GM10266 (cell line): ENCODE data around the gene ADAMTS12.
A peak's percentile ranks its signal among the peaks of the same experiment; 100 is the strongest.
"Not testable (repeated sequence)": the region's sequence is repeated elsewhere in the genome, so short reads cannot be mapped to it uniquely, and the experiment has no call there.

ENCODE experiments used
- DNase-seq: peaks from one replicate; pipeline ENCODE4 v3.0.0; 2012; ENCODE audit errors: extremely low spot score
- TF ChIP-seq, protein P1 (sequence below): IDR thresholded peaks from 2 replicates; pipeline ENCODE4 v1.5.1; 2012; ENCODE audit warnings: mild to moderate bottlenecking, low read depth; ENCODE audit not compliant: control insufficient read depth, insufficient read depth; ENCODE audit errors: missing control alignments

Gene ADAMTS12

GRCh38 chr5:33929925-33930690 is 38.3 kb upstream of the ADAMTS12 start:
- TF ChIP-seq, protein P1, sequence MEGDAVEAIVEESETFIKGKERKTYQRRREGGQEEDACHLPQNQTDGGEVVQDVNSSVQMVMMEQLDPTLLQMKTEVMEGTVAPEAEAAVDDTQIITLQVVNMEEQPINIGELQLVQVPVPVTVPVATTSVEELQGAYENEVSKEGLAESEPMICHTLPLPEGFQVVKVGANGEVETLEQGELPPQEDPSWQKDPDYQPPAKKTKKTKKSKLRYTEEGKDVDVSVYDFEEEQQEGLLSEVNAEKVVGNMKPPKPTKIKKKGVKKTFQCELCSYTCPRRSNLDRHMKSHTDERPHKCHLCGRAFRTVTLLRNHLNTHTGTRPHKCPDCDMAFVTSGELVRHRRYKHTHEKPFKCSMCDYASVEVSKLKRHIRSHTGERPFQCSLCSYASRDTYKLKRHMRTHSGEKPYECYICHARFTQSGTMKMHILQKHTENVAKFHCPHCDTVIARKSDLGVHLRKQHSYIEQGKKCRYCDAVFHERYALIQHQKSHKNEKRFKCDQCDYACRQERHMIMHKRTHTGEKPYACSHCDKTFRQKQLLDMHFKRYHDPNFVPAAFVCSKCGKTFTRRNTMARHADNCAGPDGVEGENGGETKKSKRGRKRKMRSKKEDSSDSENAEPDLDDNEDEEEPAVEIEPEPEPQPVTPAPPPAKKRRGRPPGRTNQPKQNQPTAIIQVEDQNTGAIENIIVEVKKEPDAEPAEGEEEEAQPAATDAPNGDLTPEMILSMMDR = no peak
- DNase-seq = peak; percentile 45

DNA sequence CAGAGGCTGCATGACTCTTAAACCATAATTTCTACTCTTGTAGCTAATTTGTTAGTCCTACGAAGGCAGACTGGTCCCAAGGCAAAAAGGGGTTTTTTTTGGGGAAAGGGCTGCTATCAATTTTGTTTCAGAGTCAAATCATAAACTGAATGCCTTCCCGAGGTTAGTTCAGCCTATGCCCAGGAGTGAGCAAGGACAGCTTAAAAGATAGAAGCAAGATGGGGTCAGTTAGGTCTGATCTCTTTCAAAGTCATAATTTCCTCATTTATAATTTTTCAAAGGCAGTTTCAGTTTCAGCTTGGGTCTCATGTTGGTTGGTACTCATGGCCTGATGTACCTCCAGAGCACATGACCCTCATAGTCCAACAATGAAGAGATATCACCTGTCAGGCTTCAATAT is 36.5 kb upstream of the ADAMTS12 start:
- no peak for DNase-seq
- TF ChIP-seq, protein P1 = no peak

DNA sequence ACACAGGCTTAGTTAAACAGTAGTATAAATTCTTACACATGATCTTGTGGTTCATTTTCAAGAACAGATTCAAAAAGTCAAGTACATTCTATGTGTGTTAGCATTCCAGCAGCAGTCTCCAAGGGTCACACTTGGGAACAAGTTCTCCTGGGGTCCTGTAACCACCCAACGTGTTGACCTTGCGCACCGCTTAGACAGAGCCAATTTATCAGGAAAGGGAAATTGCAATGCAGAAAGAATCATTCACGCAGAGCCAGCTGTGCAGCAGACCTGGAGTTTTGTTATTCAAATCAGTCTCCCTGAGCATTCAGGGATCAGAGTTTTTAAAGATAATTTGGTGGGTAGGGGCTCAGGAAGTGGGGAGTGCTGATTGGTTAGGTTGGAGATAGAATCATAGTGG is 35.9 kb upstream of the ADAMTS12 start:
- DNase-seq = no peak
- TF ChIP-seq, protein P1 = no peak

GRCh38 chr5:33925278-33925677 is 33.5 kb upstream of the ADAMTS12 start:
- no peak for DNase-seq
- TF ChIP-seq, protein P1 = no peak

DNA sequence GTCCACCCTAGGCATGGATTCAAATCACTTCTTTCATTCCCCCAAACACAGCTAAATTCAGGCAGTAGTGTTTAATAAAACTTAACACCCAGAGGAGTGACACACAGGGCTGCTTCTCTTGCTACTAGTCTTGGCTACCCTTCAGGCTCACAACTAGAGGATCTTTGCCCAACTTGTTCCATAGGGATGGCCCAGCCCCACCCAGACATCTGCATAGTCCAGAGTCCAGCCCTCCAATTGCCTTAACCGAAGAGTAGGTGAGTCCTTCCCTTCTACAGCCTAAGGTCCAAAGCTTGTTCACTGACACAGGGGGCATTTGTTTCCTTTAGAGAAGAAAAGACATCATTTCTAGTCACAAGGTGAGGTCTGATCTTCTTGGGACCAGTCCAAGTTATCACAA is 29.2 kb upstream of the ADAMTS12 start:
- no peak for DNase-seq
- TF ChIP-seq, protein P1 = no peak

GRCh38 chr5:33914844-33915243 is 23.1 kb upstream of the ADAMTS12 start:
- not testable (repeated sequence) for DNase-seq

- DNase-seq = not testable (repeated sequence)
These were observed 14.5 kb upstream of the ADAMTS12 start for GRCh38 chr5:33906248-33906647.

DNA sequence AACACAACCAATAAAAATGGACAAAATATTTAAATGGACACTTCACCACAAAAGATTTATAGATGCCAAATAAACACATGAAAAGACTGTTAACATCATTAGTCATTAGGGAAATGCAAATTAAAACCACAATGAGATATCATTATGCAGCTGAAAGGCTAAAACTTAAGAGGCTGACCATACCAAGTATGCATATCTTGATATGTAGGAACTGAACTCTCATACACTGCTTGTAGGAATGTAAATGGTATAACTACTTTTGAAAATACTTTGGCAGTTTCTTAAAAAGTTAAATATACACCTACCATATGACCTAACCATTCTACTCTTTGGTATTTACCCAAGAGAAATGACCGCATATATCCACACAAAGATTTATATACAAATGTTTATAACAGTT is 13.6 kb upstream of the ADAMTS12 start:
- DNase-seq = no peak
- TF ChIP-seq, protein P1 = no peak
